Neural cell (in vitro differentiated cells): ENCODE results near the gene PPP2R2B. TPM values are rescaled to one million over a fixed set of nuclear protein-coding genes. Genes with fewer than 3 reads are reported as not detected.

ENCODE experiments used
- H2AFZ ChIP-seq: fragments of 200-600, 300-800 bp; sonication (generic), shearing (Covaris generic); 2 replicates; pipeline ENCODE4 v1.6.0; 2014; ENCODE audit warnings: low read depth, mild to moderate bottlenecking, antibody characterized with exemption, low read length, moderate library complexity
- H3F3A ChIP-seq: fragments of 200-600 bp; shearing (Covaris generic); 2 replicates; pipeline ENCODE4 v1.6.1; 2016; ENCODE audit warnings: mild to moderate bottlenecking, moderate library complexity, mixed read lengths, antibody characterized with exemption, low read length; ENCODE audit not compliant: insufficient read depth, poor library complexity, severe bottlenecking
- H3K27ac ChIP-seq: fragments of 200-600, 300-800 bp; sonication (generic), shearing (Covaris generic); 2 replicates; pipeline ENCODE4 v1.5.1; 2014; ENCODE audit warnings: mild to moderate bottlenecking, low read length, moderate library complexity
- H3K27me3 ChIP-seq: fragments of 300-800, 200-600 bp; sonication (generic), shearing (Covaris generic); 2 replicates; pipeline ENCODE4 v1.6.0; 2014; ENCODE audit warnings: mild to moderate bottlenecking, low read depth, low read length, moderate library complexity; ENCODE audit not compliant: insufficient read depth
- H3K36me3 ChIP-seq: fragments of 300-800, 200-600 bp; sonication (generic), shearing (Covaris generic); 2 replicates; pipeline ENCODE4 v1.5.1; 2014; ENCODE audit warnings: mild to moderate bottlenecking, antibody characterized with exemption, low read length, moderate library complexity; ENCODE audit not compliant: insufficient read depth
- H3K4me2 ChIP-seq: fragments of 300-800, 200-600 bp; sonication (generic), shearing (Covaris generic); 2 replicates; pipeline ENCODE4 v1.6.0; 2014; ENCODE audit warnings: mild to moderate bottlenecking, low read length
- H3K4me3 ChIP-seq: fragments of 300-800, 200-600 bp; sonication (generic), shearing (Covaris generic); 2 replicates; pipeline ENCODE4 v1.5.1; 2014; ENCODE audit warnings: mild to moderate bottlenecking, low read length, moderate library complexity
- H3K79me2 ChIP-seq: fragments of 200-600 bp; shearing (Covaris generic); replicated peaks from 2 replicates; pipeline ENCODE4 v1.6.0; 2014; ENCODE audit warnings: mild to moderate bottlenecking, low read length, moderate library complexity; ENCODE audit not compliant: insufficient read depth
- H3K9ac ChIP-seq: fragments of 300-800, 200-600 bp; sonication (generic), shearing (Covaris generic); 2 replicates; pipeline ENCODE4 v1.6.1; 2016; ENCODE audit warnings: mild to moderate bottlenecking, low read length, mixed read lengths
- H3K9me2 ChIP-seq: fragments of 200-600 bp; shearing (Covaris generic); 2 replicates; pipeline ENCODE4 v1.6.1; 2016; ENCODE audit warnings: mild to moderate bottlenecking, low read length, mixed read lengths; ENCODE audit not compliant: insufficient read depth
- H3K9me3 ChIP-seq: fragments of 200-600, 300-800 bp; sonication (generic), shearing (Covaris generic); 2 replicates; pipeline ENCODE4 v1.6.1; 2016; ENCODE audit warnings: mild to moderate bottlenecking, mixed run types, low read length, moderate library complexity, mixed read lengths
- H4K20me1 ChIP-seq: fragments of 200-600 bp; shearing (Covaris generic); 2 replicates; pipeline ENCODE4 v1.6.1; 2016; ENCODE audit warnings: mild to moderate bottlenecking, mixed run types; ENCODE audit not compliant: insufficient read depth
- EP300 ChIP-seq: fragments of 450-650 bp; conservative IDR thresholded peaks from 2 replicates; pipeline ENCODE4 v1.6.1; 2014; ENCODE audit warnings: antibody characterized with exemption, mild to moderate bottlenecking, moderate library complexity; ENCODE audit not compliant: poor library complexity, severe bottlenecking
- EZH2 ChIP-seq: fragments of 200-600, 300-800 bp; shearing (Covaris generic), sonication (generic); IDR thresholded peaks from 2 replicates; pipeline ENCODE4 v1.6.1; 2014; ENCODE audit warnings: antibody characterized with exemption, low read length, borderline replicate concordance, mild to moderate bottlenecking; ENCODE audit not compliant: insufficient read depth, poor library complexity, severe bottlenecking
- MXI1 ChIP-seq: fragments of 450-650 bp; conservative IDR thresholded peaks from 2 replicates; pipeline ENCODE4 v1.6.1; 2014; ENCODE audit warnings: antibody characterized with exemption, mild to moderate bottlenecking; ENCODE audit not compliant: poor library complexity, severe bottlenecking
- POLR2AphosphoS5 ChIP-seq: IDR thresholded peaks from 2 replicates; pipeline ENCODE4 v1.6.1; 2012
- RAD21 ChIP-seq: fragments of 450-650 bp; conservative IDR thresholded peaks from 2 replicates; pipeline ENCODE4 v1.6.1; 2014; ENCODE audit warnings: antibody characterized with exemption, mild to moderate bottlenecking, moderate library complexity
- SMC3 ChIP-seq: fragments of 450-650 bp; conservative IDR thresholded peaks from 2 replicates; pipeline ENCODE4 v1.6.1; 2014; ENCODE audit warnings: antibody characterized with exemption, mild to moderate bottlenecking, moderate library complexity; ENCODE audit not compliant: poor library complexity
- TAF1 ChIP-seq: IDR thresholded peaks from 2 replicates; pipeline ENCODE4 v1.6.1; 2012; ENCODE audit warnings: low read depth
- polyA plus RNA-seq: library from polyadenylated mRNA; depleted of rRNA; stranded (reverse); fragments of >200 nt; gene quantifications from 2 replicates; pipeline ENCODE4 v1.2.3, GENCODE V29; 2014
- TF ChIP-seq, protein P1 (sequence below): IDR thresholded peaks from 2 replicates; pipeline ENCODE4 v1.6.1; 2012; ENCODE audit warnings: borderline replicate concordance
- TF ChIP-seq, protein P2 (sequence below): fragments of 450-650 bp; IDR thresholded peaks from 2 replicates; pipeline ENCODE4 v1.5.1; 2014; ENCODE audit warnings: antibody characterized with exemption, mild to moderate bottlenecking, moderate library complexity; ENCODE audit not compliant: poor library complexity, severe bottlenecking

Gene PPP2R2B
- polyA plus RNA-seq, 1 donor from 2014 or later: 250 TPM

DNA sequence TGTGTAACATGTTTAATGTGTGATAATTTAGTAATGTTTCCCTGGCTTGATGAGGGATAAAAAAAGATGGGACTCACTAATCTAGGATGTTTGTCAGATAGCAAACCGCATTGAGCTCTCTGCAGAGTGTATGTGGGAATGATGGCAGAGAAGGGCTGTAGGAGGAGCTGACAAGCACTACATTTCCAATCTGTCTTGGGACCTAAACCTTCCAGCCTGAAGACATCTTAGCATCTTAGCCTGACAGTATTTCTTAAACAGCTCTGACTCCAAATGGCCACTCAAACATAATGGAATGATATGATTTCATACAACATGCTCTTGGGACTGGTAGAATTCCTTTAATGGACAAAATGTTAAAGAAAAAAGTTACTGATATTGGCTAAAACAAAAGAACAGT is 116.7 kb downstream of the PPP2R2B start:
- Histone ChIP-seq H3K4me3 (no peak overlapping the region), H2AFZ (no peak overlapping the region), H3K9me3 (no peaks in the 10 kb centered on the region), H3F3A (no peaks in the 10 kb centered on the region), H4K20me1 (no peaks in the 10 kb centered on the region), H3K79me2 (peaks cover 10% of the 10 kb centered on the region), H3K27ac (peak overlapping the region; percentile 15), H3K9me2 (no peaks in the 10 kb centered on the region), H3K9ac (no peak overlapping the region), H3K4me2 (no peak overlapping the region), H3K27me3 (no peaks in the 10 kb centered on the region), H3K36me3 (no peaks in the 10 kb centered on the region)
- TF ChIP-seq, protein P1, sequence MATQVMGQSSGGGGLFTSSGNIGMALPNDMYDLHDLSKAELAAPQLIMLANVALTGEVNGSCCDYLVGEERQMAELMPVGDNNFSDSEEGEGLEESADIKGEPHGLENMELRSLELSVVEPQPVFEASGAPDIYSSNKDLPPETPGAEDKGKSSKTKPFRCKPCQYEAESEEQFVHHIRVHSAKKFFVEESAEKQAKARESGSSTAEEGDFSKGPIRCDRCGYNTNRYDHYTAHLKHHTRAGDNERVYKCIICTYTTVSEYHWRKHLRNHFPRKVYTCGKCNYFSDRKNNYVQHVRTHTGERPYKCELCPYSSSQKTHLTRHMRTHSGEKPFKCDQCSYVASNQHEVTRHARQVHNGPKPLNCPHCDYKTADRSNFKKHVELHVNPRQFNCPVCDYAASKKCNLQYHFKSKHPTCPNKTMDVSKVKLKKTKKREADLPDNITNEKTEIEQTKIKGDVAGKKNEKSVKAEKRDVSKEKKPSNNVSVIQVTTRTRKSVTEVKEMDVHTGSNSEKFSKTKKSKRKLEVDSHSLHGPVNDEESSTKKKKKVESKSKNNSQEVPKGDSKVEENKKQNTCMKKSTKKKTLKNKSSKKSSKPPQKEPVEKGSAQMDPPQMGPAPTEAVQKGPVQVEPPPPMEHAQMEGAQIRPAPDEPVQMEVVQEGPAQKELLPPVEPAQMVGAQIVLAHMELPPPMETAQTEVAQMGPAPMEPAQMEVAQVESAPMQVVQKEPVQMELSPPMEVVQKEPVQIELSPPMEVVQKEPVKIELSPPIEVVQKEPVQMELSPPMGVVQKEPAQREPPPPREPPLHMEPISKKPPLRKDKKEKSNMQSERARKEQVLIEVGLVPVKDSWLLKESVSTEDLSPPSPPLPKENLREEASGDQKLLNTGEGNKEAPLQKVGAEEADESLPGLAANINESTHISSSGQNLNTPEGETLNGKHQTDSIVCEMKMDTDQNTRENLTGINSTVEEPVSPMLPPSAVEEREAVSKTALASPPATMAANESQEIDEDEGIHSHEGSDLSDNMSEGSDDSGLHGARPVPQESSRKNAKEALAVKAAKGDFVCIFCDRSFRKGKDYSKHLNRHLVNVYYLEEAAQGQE: peak; percentile 35
- no peak for TF ChIP-seq MXI1
- TF ChIP-seq, protein P2, sequence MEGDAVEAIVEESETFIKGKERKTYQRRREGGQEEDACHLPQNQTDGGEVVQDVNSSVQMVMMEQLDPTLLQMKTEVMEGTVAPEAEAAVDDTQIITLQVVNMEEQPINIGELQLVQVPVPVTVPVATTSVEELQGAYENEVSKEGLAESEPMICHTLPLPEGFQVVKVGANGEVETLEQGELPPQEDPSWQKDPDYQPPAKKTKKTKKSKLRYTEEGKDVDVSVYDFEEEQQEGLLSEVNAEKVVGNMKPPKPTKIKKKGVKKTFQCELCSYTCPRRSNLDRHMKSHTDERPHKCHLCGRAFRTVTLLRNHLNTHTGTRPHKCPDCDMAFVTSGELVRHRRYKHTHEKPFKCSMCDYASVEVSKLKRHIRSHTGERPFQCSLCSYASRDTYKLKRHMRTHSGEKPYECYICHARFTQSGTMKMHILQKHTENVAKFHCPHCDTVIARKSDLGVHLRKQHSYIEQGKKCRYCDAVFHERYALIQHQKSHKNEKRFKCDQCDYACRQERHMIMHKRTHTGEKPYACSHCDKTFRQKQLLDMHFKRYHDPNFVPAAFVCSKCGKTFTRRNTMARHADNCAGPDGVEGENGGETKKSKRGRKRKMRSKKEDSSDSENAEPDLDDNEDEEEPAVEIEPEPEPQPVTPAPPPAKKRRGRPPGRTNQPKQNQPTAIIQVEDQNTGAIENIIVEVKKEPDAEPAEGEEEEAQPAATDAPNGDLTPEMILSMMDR: no peak
- no peak for TF ChIP-seq TAF1
- TF ChIP-seq POLR2AphosphoS5: peak; percentile 52
- peak; percentile 39 for TF ChIP-seq EP300
- no peak for TF ChIP-seq RAD21
- no peak for TF ChIP-seq SMC3
- TF ChIP-seq EZH2: no peak

DNA sequence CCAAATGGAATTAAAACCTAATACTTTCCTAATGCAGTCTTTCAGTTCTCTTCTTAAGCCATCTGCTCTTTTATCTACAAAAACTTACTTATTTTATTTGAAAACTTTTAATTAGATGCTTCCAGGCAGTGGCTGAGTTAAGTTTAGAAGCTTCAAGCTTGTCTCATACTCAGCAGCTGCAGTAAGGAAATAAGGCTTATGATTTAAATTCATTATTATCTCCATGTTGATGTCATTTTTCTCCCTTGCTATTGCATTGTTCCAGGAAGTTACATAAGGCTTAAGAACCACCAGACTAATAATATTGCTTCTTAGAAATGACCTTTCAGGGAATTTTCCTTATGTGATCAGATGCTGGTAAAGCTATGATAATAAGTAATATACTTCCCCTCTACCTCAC is 119.6 kb downstream of the PPP2R2B start:
- no peak overlapping the region for H3K4me2 ChIP-seq
- no peak overlapping the region for H3K9ac ChIP-seq
- H3K9me3 ChIP-seq: no peaks in the 10 kb centered on the region
- no peaks in the 10 kb centered on the region for H3K27me3 ChIP-seq
- H2AFZ ChIP-seq: no peak overlapping the region
- H3K27ac ChIP-seq: no peak overlapping the region
- H3K9me2 ChIP-seq: no peaks in the 10 kb centered on the region
- no peaks in the 10 kb centered on the region for H4K20me1 ChIP-seq
- no peak overlapping the region for H3K4me3 ChIP-seq
- H3F3A ChIP-seq: no peaks in the 10 kb centered on the region
- H3K36me3 ChIP-seq: no peaks in the 10 kb centered on the region
- H3K79me2 ChIP-seq: peaks cover 7% of the 10 kb centered on the region
- TF ChIP-seq SMC3: no peak
- no peak for TF ChIP-seq POLR2AphosphoS5
- TF ChIP-seq EZH2: no peak
- TF ChIP-seq EP300: no peak
- TF ChIP-seq, protein P1: no peak
- TF ChIP-seq RAD21: no peak
- TF ChIP-seq, protein P2: no peak
- TF ChIP-seq TAF1: no peak
- TF ChIP-seq MXI1: no peak
